Measurements from ENCODE around the gene ARHGEF40.

ARHGEF40 gene

GRCh38 chr14:21033133-21033698, 36.9 kb upstream of the ARHGEF40 start:
- Histone ChIP-seq H3K36me3 (ENCODE audit: low read length) (no peaks in the 10 kb centered on the region), H3K4me2 (ENCODE audit: low read depth, low read length, poor library complexity, severe bottlenecking) (no peak overlapping the region), H3F3A (ENCODE audit: insufficient read depth) (no peaks in the 10 kb centered on the region), H4K20me1 (ENCODE audit: low read depth, low read length) (no peaks in the 10 kb centered on the region), H3K9me3 (ENCODE audit: insufficient read depth, low read length) (no peaks in the 10 kb centered on the region), H3K27ac (ENCODE audit: low read depth, low read length) (no peak overlapping the region), H3K27me3 (ENCODE audit: low read length) (no peaks in the 10 kb centered on the region), H2AFZ (ENCODE audit: low read depth, low read length, severe bottlenecking) (no peak overlapping the region), H3K4me3 (ENCODE audit: insufficient read depth, low read length, poor library complexity, severe bottlenecking) (no peak overlapping the region), H3K79me2 (ENCODE audit: insufficient read depth, low read length) (no peaks in the 10 kb centered on the region), H3K9me2 (replicated peaks; ENCODE audit: insufficient read depth, low read length) (no peaks in the 10 kb centered on the region), H3K9ac (ENCODE audit: low read length) (no peak overlapping the region)
- no peak for TF ChIP-seq EZH2phosphoT487 (conservative IDR thresholded peaks at IDR 0.05; ENCODE audit: low read length)
- TF ChIP-seq CTCF (IDR thresholded peaks at IDR 0.05; ENCODE audit: insufficient read depth, low read length, poor library complexity, severe bottlenecking) = no peak

DNA sequence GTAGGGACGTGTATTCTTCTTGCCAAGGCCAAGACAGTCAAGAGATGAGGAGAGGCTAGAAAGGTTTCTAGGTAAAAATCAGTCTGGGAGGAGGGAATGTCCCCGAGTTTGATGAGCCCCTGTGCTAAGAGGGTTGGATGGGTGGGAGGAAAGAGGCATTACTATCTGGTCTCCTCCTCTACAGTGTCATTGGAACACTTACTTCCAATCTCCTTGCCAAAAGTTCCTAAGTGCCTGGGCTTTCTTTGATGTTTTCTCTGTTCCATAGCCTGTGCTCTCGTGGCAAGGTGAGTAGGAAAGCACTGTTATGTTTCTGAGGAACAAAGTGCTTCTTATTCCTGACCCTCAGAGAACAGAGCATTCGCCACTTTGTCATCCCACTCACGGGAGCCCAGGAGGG, 35.4 kb upstream of the ARHGEF40 start, which contains the start of gene RNASE13:
TSS of gene RNASE13 (minus strand) at position 101 of the 400 bp plus-strand sequence. CDS start 519 bp downstream, outside the sequence.
- TF ChIP-seq CTCF (IDR thresholded peaks at IDR 0.05; ENCODE audit: insufficient read depth, low read length, poor library complexity, severe bottlenecking) (no peak), EZH2phosphoT487 (conservative IDR thresholded peaks at IDR 0.05; ENCODE audit: low read length) (no peak)
- no peak within 1 kb of the TSS for H2AFZ ChIP-seq (ENCODE audit: low read depth, low read length, severe bottlenecking)
- no peak within 1 kb of the TSS for H3K27ac ChIP-seq (ENCODE audit: low read depth, low read length)
- no peak within 1 kb of the TSS for H3K4me3 ChIP-seq (ENCODE audit: insufficient read depth, low read length, poor library complexity, severe bottlenecking)
- no peaks in the 10 kb centered on the region for H3K9me2 ChIP-seq (replicated peaks; ENCODE audit: insufficient read depth, low read length)
- no peaks in the 10 kb centered on the region for H3F3A ChIP-seq (ENCODE audit: insufficient read depth)
- H3K36me3 ChIP-seq (ENCODE audit: low read length) = no peaks in the 10 kb centered on the region
- no peak within 1 kb of the TSS for H3K4me2 ChIP-seq (ENCODE audit: low read depth, low read length, poor library complexity, severe bottlenecking)
- H3K9me3 ChIP-seq (ENCODE audit: insufficient read depth, low read length) = no peaks in the 10 kb centered on the region
- no peak within 1 kb of the TSS for H3K9ac ChIP-seq (ENCODE audit: low read length)
- H4K20me1 ChIP-seq (ENCODE audit: low read depth, low read length) = no peaks in the 10 kb centered on the region
- no peaks in the 10 kb centered on the region for H3K79me2 ChIP-seq (ENCODE audit: insufficient read depth, low read length)
- H3K27me3 ChIP-seq (ENCODE audit: low read length) = no peaks in the 10 kb centered on the region

DNA sequence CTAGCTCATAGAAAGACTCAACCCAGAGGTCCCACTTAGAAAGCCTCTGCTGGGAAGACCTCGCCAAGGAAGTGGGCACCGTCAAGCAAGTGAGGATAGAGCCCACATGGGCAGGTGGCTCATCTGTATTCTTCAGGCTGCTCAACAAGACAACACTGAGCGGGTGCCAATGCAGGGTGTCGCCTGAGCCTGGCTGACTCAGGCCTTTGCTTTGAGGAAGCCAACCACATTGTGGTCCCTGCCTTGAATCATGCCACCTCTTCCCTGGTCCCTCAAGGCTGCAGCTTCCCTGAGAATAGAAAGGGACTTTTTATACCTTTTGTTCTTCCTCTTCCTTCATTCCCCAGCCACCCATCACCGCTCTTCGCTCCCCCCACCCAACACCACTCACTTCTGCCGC, 33.4 kb upstream of the ARHGEF40 start:
- Histone ChIP-seq H3K36me3 (ENCODE audit: low read length) (no peaks in the 10 kb centered on the region), H3K4me3 (ENCODE audit: insufficient read depth, low read length, poor library complexity, severe bottlenecking) (no peak overlapping the region), H3K27ac (ENCODE audit: low read depth, low read length) (no peak overlapping the region), H3K9me3 (ENCODE audit: insufficient read depth, low read length) (no peaks in the 10 kb centered on the region), H3F3A (ENCODE audit: insufficient read depth) (no peaks in the 10 kb centered on the region), H3K79me2 (ENCODE audit: insufficient read depth, low read length) (no peaks in the 10 kb centered on the region), H3K9me2 (replicated peaks; ENCODE audit: insufficient read depth, low read length) (no peaks in the 10 kb centered on the region), H3K27me3 (ENCODE audit: low read length) (no peaks in the 10 kb centered on the region), H4K20me1 (ENCODE audit: low read depth, low read length) (no peaks in the 10 kb centered on the region), H3K4me2 (ENCODE audit: low read depth, low read length, poor library complexity, severe bottlenecking) (no peak overlapping the region), H2AFZ (ENCODE audit: low read depth, low read length, severe bottlenecking) (no peak overlapping the region), H3K9ac (ENCODE audit: low read length) (no peak overlapping the region)
- no peak for TF ChIP-seq CTCF (IDR thresholded peaks at IDR 0.05; ENCODE audit: insufficient read depth, low read length, poor library complexity, severe bottlenecking)
- TF ChIP-seq EZH2phosphoT487 (conservative IDR thresholded peaks at IDR 0.05; ENCODE audit: low read length) = no peak
